SK-MEL-5 (cell line): ENCODE results near the gene SLX4IP. TPM values are rescaled to one million over a fixed set of nuclear protein-coding genes. Genes with fewer than 3 reads are reported as not detected.
A peak's percentile ranks its signal among the peaks of the same experiment; 100 is the strongest.

Experiments used
- DNase-seq: peaks from one replicate; pipeline ENCODE4 v3.0.0-alpha.2; 2016; ENCODE audit warnings: low read depth, low spot score
- in situ Hi-C: cut with HindIII; loops from 2 replicates; pipeline ENCODE4 v1.10.0; 2016; ENCODE audit warnings: low sequenced_read_pairs, high pct_unique_total_duplicates, low pct_unique_long_range_greater_than_20kb
- small RNA-seq, 2 experiments: library from RNA; depleted of rRNA; stranded (forward); fragments of <200 nt; gene quantifications; one replicate each; pipeline ENCODE3, GENCODE V24; 2014
- total RNA-seq: library from RNA; depleted of rRNA; stranded (reverse); fragments of >200 nt; shearing (Covaris generic); gene quantifications from 2 replicates; pipeline ENCODE4 v1.2.3, GENCODE V29; 2014; rRNA removed

SLX4IP gene
- total RNA-seq, 1 experiment from 2014 or later = 6.4 TPM

- peak; percentile 96 for DNase-seq
- in situ Hi-C loops = no loop called here
Observed at GRCh38 chr20:10673842-10674683, 239.0 kb downstream of the SLX4IP start, which contains the start of gene JAG1. TSS of gene JAG1 (minus strand) at chr20:10673999. CDS start at chr20:10673530, 469 bp downstream.

- DNase-seq = peak; percentile 78
- in situ Hi-C loops = no loop called here
Observed at GRCh38 chr20:10674684-10675449, 239.8 kb downstream of the SLX4IP start.

GRCh38 chr20:10675450-10675848 is 240.3 kb downstream of the SLX4IP start:
- in situ Hi-C loops = no loop called here
- DNase-seq = no peak

GRCh38 chr20:10676518-10676917 is 241.4 kb downstream of the SLX4IP start:
- in situ Hi-C loops = no loop called here
- DNase-seq = no peak

Small RNA genes within 50 kb of the gene (small RNA-seq; reads per million reads assigned to genes)
- gene MIR6870 = 0 to 0.05 reads per million in 2 experiments

Other genes with a start within 250 kb of the SLX4IP start
- gene SNAP25, start 216.5 kb upstream of the SLX4IP start, total RNA-seq = 0.05 TPM in 1 of 2 replicates, not detected in the other
- gene MKKS, start 1.1 kb upstream of the SLX4IP start, total RNA-seq = 19.7 and 21.1 TPM in 2 replicates
- gene JAG1, start 238.7 kb downstream of the SLX4IP start, total RNA-seq = 89.6 and 94.1 TPM in 2 replicates